ENCODE measurements around the gene MMP28. TPM values are rescaled to one million over a fixed set of nuclear protein-coding genes. Genes with fewer than 3 reads are reported as not detected.

Gene MMP28
- polyA plus RNA-seq, 4 donors: 3.0 to 30.5 (median 24.0) TPM

GRCh38 chr17:35748341-35748841 lies 47.0 kb downstream of the MMP28 start:
- Histone ChIP-seq H3K27me3 (ENCODE audit: control insufficient read depth in 3 of 3, insufficient read depth in 3 of 3, low read length in 3 of 3) (peaks cover 0 to 38% (median 11%) of the 10 kb centered on the region in 3 donors), H3K36me3 (ENCODE audit: control insufficient read depth in 3 of 3, insufficient read depth in 2 of 3, low read depth in 1 of 3, low read length in 3 of 3) (no peaks in the 10 kb centered on the region), H3K9me3 (ENCODE audit: control insufficient read depth in 2 of 2, insufficient read depth in 1 of 2, low read depth in 1 of 2, low read length in 1 of 2) (no peaks in the 10 kb centered on the region), H3K4me1 (ENCODE audit: control insufficient read depth in 3 of 3, insufficient read depth in 2 of 3, low read depth in 1 of 3, low read length in 2 of 3) (peaks cover 0 to 2% (median 0%) of the 10 kb centered on the region in 3 donors), H3K4me3 (ENCODE audit: low read depth in 1 of 3, low read length in 3 of 3) (no peak overlapping the region), H3K27ac (ENCODE audit: low read depth in 1 of 3, low read length in 2 of 3) (no peak overlapping the region)
- 12 to 26% (median 14%) methylated on average over 4 of the region's 4 CpGs for WGBS, 3 donors
- DNase-seq: peak in 1 of 2 donors; percentile 20
- no peak for FAIRE-seq

- DNase-seq (peak; percentile 72 to 79), FAIRE-seq (no peak)
- H3K27ac ChIP-seq (ENCODE audit: low read depth in 1 of 3, low read length in 2 of 3): no peak overlapping the region
- no peak overlapping the region for H3K4me3 ChIP-seq (ENCODE audit: low read depth in 1 of 3, low read length in 3 of 3)
- H3K9me3 ChIP-seq (ENCODE audit: control insufficient read depth in 2 of 2, insufficient read depth in 1 of 2, low read depth in 1 of 2, low read length in 1 of 2): no peaks in the 10 kb centered on the region
- no peaks in the 10 kb centered on the region for H3K36me3 ChIP-seq (ENCODE audit: control insufficient read depth in 3 of 3, insufficient read depth in 2 of 3, low read depth in 1 of 3, low read length in 3 of 3)
- H3K27me3 ChIP-seq (ENCODE audit: control insufficient read depth in 3 of 3, insufficient read depth in 3 of 3, low read length in 3 of 3): peaks cover 0 to 42% (median 14%) of the 10 kb centered on the region in 3 donors
- peaks cover 0 to 2% (median 0%) of the 10 kb centered on the region in 3 donors for H3K4me1 ChIP-seq (ENCODE audit: control insufficient read depth in 3 of 3, insufficient read depth in 2 of 3, low read depth in 1 of 3, low read length in 2 of 3)
- WGBS, 3 donors: 23 to 37% (median 31%) methylated on average over 12 of the region's 12 CpGs
Observed at GRCh38 chr17:35747540-35748017, 47.9 kb downstream of the MMP28 start.

- H3K4me1 ChIP-seq (ENCODE audit: control insufficient read depth in 3 of 3, insufficient read depth in 2 of 3, low read depth in 1 of 3, low read length in 2 of 3): peaks cover 0 to 2% (median 0%) of the 10 kb centered on the region in 3 donors
Observed at GRCh38 chr17:35745749-35746320, 49.6 kb downstream of the MMP28 start.

GRCh38 chr17:35745246-35745645 lies 50.2 kb downstream of the MMP28 start:
- Histone ChIP-seq H3K36me3 (ENCODE audit: control insufficient read depth in 3 of 3, insufficient read depth in 2 of 3, low read depth in 1 of 3, low read length in 3 of 3) (no peaks in the 10 kb centered on the region), H3K27ac (ENCODE audit: low read depth in 1 of 3, low read length in 2 of 3) (no peak overlapping the region), H3K27me3 (ENCODE audit: control insufficient read depth in 3 of 3, insufficient read depth in 3 of 3, low read length in 3 of 3) (peaks cover 0 to 54% (median 29%) of the 10 kb centered on the region in 3 donors), H3K9me3 (ENCODE audit: control insufficient read depth in 2 of 2, insufficient read depth in 1 of 2, low read depth in 1 of 2, low read length in 1 of 2) (peaks cover 0 to 5% of the 10 kb centered on the region in 2 donors), H3K4me1 (ENCODE audit: control insufficient read depth in 3 of 3, insufficient read depth in 2 of 3, low read depth in 1 of 3, low read length in 2 of 3) (peaks cover 0 to 2% (median 0%) of the 10 kb centered on the region in 3 donors), H3K4me3 (ENCODE audit: low read depth in 1 of 3, low read length in 3 of 3) (no peak overlapping the region)
- DNase-seq (no peak), FAIRE-seq (no peak)
- 79 to 89% (median 84%) methylated on average over 7 of the region's 7 CpGs for WGBS, 3 donors

More at GRCh38 chr17:35745749-35746320, 49.6 kb downstream of the MMP28 start:
- no peak overlapping the region for H3K27ac ChIP-seq (ENCODE audit: low read depth in 1 of 3, low read length in 2 of 3)
- peaks cover 0 to 2% of the 10 kb centered on the region in 2 donors for H3K9me3 ChIP-seq (ENCODE audit: control insufficient read depth in 2 of 2, insufficient read depth in 1 of 2, low read depth in 1 of 2, low read length in 1 of 2)
- H3K27me3 ChIP-seq (ENCODE audit: control insufficient read depth in 3 of 3, insufficient read depth in 3 of 3, low read length in 3 of 3): peaks cover 0 to 54% (median 25%) of the 10 kb centered on the region in 3 donors
- FAIRE-seq (no peak), DNase-seq (no peak)
- no peaks in the 10 kb centered on the region for H3K36me3 ChIP-seq (ENCODE audit: control insufficient read depth in 3 of 3, insufficient read depth in 2 of 3, low read depth in 1 of 3, low read length in 3 of 3)
- no peak overlapping the region for H3K4me3 ChIP-seq (ENCODE audit: low read depth in 1 of 3, low read length in 3 of 3)
- WGBS, 3 donors: 83 to 87% (median 86%) methylated on average over 12 to 15 of the region's 15 CpGs

GRCh38 chr17:35744830-35745229 lies 50.6 kb downstream of the MMP28 start:
- H3K4me3 ChIP-seq (ENCODE audit: low read depth in 1 of 3, low read length in 3 of 3): no peak overlapping the region
- H3K27ac ChIP-seq (ENCODE audit: low read depth in 1 of 3, low read length in 2 of 3): no peak overlapping the region
- no peaks in the 10 kb centered on the region for H3K36me3 ChIP-seq (ENCODE audit: control insufficient read depth in 3 of 3, insufficient read depth in 2 of 3, low read depth in 1 of 3, low read length in 3 of 3)
- peaks cover 0 to 53% (median 29%) of the 10 kb centered on the region in 3 donors for H3K27me3 ChIP-seq (ENCODE audit: control insufficient read depth in 3 of 3, insufficient read depth in 3 of 3, low read length in 3 of 3)
- DNase-seq: no peak
- FAIRE-seq: no peak
- H3K4me1 ChIP-seq (ENCODE audit: control insufficient read depth in 3 of 3, insufficient read depth in 2 of 3, low read depth in 1 of 3, low read length in 2 of 3): no peaks in the 10 kb centered on the region
- peaks cover 0 to 5% of the 10 kb centered on the region in 2 donors for H3K9me3 ChIP-seq (ENCODE audit: control insufficient read depth in 2 of 2, insufficient read depth in 1 of 2, low read depth in 1 of 2, low read length in 1 of 2)
- WGBS, 3 donors: 77 to 85% (median 80%) methylated on average over 8 of the region's 8 CpGs

GRCh38 chr17:35743626-35744328 lies 51.7 kb downstream of the MMP28 start:
- Histone ChIP-seq H3K36me3 (ENCODE audit: control insufficient read depth in 3 of 3, insufficient read depth in 2 of 3, low read depth in 1 of 3, low read length in 3 of 3) (no peaks in the 10 kb centered on the region), H3K4me3 (ENCODE audit: low read depth in 1 of 3, low read length in 3 of 3) (no peak overlapping the region)
- DNase-seq: peak in 1 of 2 donors; percentile 43

GRCh38 chr17:35742896-35743477 lies 52.5 kb downstream of the MMP28 start:
- Histone ChIP-seq H3K27me3 (ENCODE audit: control insufficient read depth in 3 of 3, insufficient read depth in 3 of 3, low read length in 3 of 3) (peaks cover 0 to 36% (median 18%) of the 10 kb centered on the region in 3 donors), H3K4me1 (ENCODE audit: control insufficient read depth in 3 of 3, insufficient read depth in 2 of 3, low read depth in 1 of 3, low read length in 2 of 3) (no peaks in the 10 kb centered on the region), H3K9me3 (ENCODE audit: control insufficient read depth in 2 of 2, insufficient read depth in 1 of 2, low read depth in 1 of 2, low read length in 1 of 2) (peaks cover 0 to 5% of the 10 kb centered on the region in 2 donors), H3K4me3 (ENCODE audit: low read depth in 1 of 3, low read length in 3 of 3) (no peak overlapping the region), H3K27ac (ENCODE audit: low read depth in 1 of 3, low read length in 2 of 3) (no peak overlapping the region), H3K36me3 (ENCODE audit: control insufficient read depth in 3 of 3, insufficient read depth in 2 of 3, low read depth in 1 of 3, low read length in 3 of 3) (no peaks in the 10 kb centered on the region)
- FAIRE-seq: no peak
- WGBS, 3 donors: 64 to 82% (median 65%) methylated on average over 7 of the region's 7 CpGs
- no peak for DNase-seq

More at GRCh38 chr17:35743626-35744328, 51.7 kb downstream of the MMP28 start:
- Histone ChIP-seq H3K27me3 (ENCODE audit: control insufficient read depth in 3 of 3, insufficient read depth in 3 of 3, low read length in 3 of 3) (peaks cover 0 to 44% (median 22%) of the 10 kb centered on the region in 3 donors), H3K27ac (ENCODE audit: low read depth in 1 of 3, low read length in 2 of 3) (no peak overlapping the region), H3K4me1 (ENCODE audit: control insufficient read depth in 3 of 3, insufficient read depth in 2 of 3, low read depth in 1 of 3, low read length in 2 of 3) (no peaks in the 10 kb centered on the region), H3K9me3 (ENCODE audit: control insufficient read depth in 2 of 2, insufficient read depth in 1 of 2, low read depth in 1 of 2, low read length in 1 of 2) (peaks cover 0 to 5% of the 10 kb centered on the region in 2 donors)
- no peak for FAIRE-seq
- 38 to 54% (median 49%) methylated on average over 7 of the region's 7 CpGs for WGBS, 3 donors

GRCh38 chr17:35742496-35742895 lies 52.9 kb downstream of the MMP28 start:
- peaks cover 0 to 5% of the 10 kb centered on the region in 2 donors for H3K9me3 ChIP-seq (ENCODE audit: control insufficient read depth in 2 of 2, insufficient read depth in 1 of 2, low read depth in 1 of 2, low read length in 1 of 2)
- 59 to 77% (median 67%) methylated on average over 7 of the region's 7 CpGs for WGBS, 3 donors

More at GRCh38 chr17:35742496-35742895, 52.9 kb downstream of the MMP28 start:
- FAIRE-seq (no peak), DNase-seq (no peak)
- Histone ChIP-seq H3K36me3 (ENCODE audit: control insufficient read depth in 3 of 3, insufficient read depth in 2 of 3, low read depth in 1 of 3, low read length in 3 of 3) (no peaks in the 10 kb centered on the region), H3K27me3 (ENCODE audit: control insufficient read depth in 3 of 3, insufficient read depth in 3 of 3, low read length in 3 of 3) (peaks cover 0 to 36% (median 18%) of the 10 kb centered on the region in 3 donors), H3K4me3 (ENCODE audit: low read depth in 1 of 3, low read length in 3 of 3) (no peak overlapping the region), H3K27ac (ENCODE audit: low read depth in 1 of 3, low read length in 2 of 3) (no peak overlapping the region), H3K4me1 (ENCODE audit: control insufficient read depth in 3 of 3, insufficient read depth in 2 of 3, low read depth in 1 of 3, low read length in 2 of 3) (no peaks in the 10 kb centered on the region)
